HepG2 (cell line): Measurements from ENCODE around the gene JADE2. TPM values are rescaled to one million over a fixed set of nuclear protein-coding genes. Genes with fewer than 3 reads are reported as not detected.

ENCODE experiments used
- ATAC-seq: fragments of 200-7000 bp; cut with Tn5 transposase; 3 replicates; pipeline ENCODE4 v1.9.1; 2020; ENCODE audit warnings: mild to moderate bottlenecking, moderate library complexity
- BruUV-seq: library from RNA; stranded (reverse); fragments of 400-500 nt; replicated peaks from 2 replicates; lab custom pipeline; 2021; lab: Mats Ljungman, UMichigan
- CTCF ChIA-PET: fragments of 300-600 bp; formaldehyde crosslinking; extraction: SDS; loops from one replicate; lab custom pipeline; 2021; ENCODE audit warnings: low total read pairs, inconsistent platforms, low intra/inter-chr PET ratio; lab: Yijun Ruan, JAX
- POLR2A ChIA-PET: fragments of 350-600 bp; sonication (Branson Sonifier 250); formaldehyde crosslinking; loops from one replicate; lab custom pipeline; 2020; ENCODE audit warnings: antibody characterized with exemption, inconsistent platforms; lab: Yijun Ruan, JAX
- DNase-seq: peaks from one replicate; pipeline ENCODE4 v3.0.0-alpha.2; 2015; ENCODE audit warnings: low spot score
- FAIRE-seq: peaks from 3 replicates; lab custom pipeline; 2011; peaks lifted over from hg19 to GRCh38; lab: Jason Lieb, UNC
- H2AFZ ChIP-seq: one replicate; pipeline ENCODE4 v1.6.1; 2011; ENCODE audit warnings: low read length, inconsistent platforms
- H3K27ac ChIP-seq: fragments of 300-600 bp; 3 replicates; pipeline ENCODE4 v1.8.0; 2011; ENCODE audit warnings: mixed run types, mild to moderate bottlenecking, mixed read lengths, low read length, inconsistent platforms; ENCODE audit not compliant: insufficient read depth; ENCODE audit errors: extremely low read length
- H3K27me3 ChIP-seq, 2 experiments: fragments of 200-600 bp in 1 of 2; 2 replicates in 1 of 2; 3 replicates in 1 of 2; pipeline versions ENCODE4 v1.6.0 to v1.8.0; 2011; ENCODE audit warnings: low read length in 2 of 2, mild to moderate bottlenecking in 2 of 2, moderate library complexity in 2 of 2, inconsistent platforms in 1 of 2; ENCODE audit not compliant: insufficient read depth in 2 of 2, control insufficient read depth in 1 of 2
- H3K36me3 ChIP-seq, 2 experiments: fragments of 200-600 bp in 1 of 2; replicated peaks in 1 of 2; 2 replicates in 1 of 2; 3 replicates in 1 of 2; pipeline versions ENCODE4 v1.5.1 to v1.8.0; 2011; ENCODE audit warnings: low read length in 2 of 2, inconsistent platforms in 1 of 2; ENCODE audit not compliant: insufficient read depth in 2 of 2, control insufficient read depth in 1 of 2
- H3K4me1 ChIP-seq: 2 replicates; pipeline ENCODE4 v1.5.1; 2012; ENCODE audit warnings: low read length, inconsistent platforms; ENCODE audit not compliant: insufficient read depth
- H3K4me2 ChIP-seq: 2 replicates; pipeline ENCODE4 v1.6.0; 2011; ENCODE audit warnings: low read depth, low read length, inconsistent platforms
- H3K4me3 ChIP-seq, 3 experiments: fragments of 200-600 bp in 1 of 3; sonication (generic), shearing (Covaris generic) in 1 of 3; replicated peaks in 1 of 3; 2 replicates each; pipeline ENCODE4 v1.5.1; 2011 to 2016; ENCODE audit warnings: low read length in 3 of 3, inconsistent platforms in 2 of 3, low read depth in 2 of 3, mild to moderate bottlenecking in 2 of 3, control low read depth in 1 of 3, mixed read lengths in 1 of 3; ENCODE audit not compliant: insufficient read depth in 1 of 3
- H3K79me2 ChIP-seq: one replicate; pipeline ENCODE4 v1.6.1; 2011; ENCODE audit warnings: low read length, inconsistent platforms; ENCODE audit not compliant: insufficient read depth
- H3K9ac ChIP-seq: 2 replicates; pipeline ENCODE4 v1.6.0; 2011; ENCODE audit warnings: mild to moderate bottlenecking, low read depth, low read length, inconsistent platforms; ENCODE audit not compliant: insufficient read depth
- H3K9me3 ChIP-seq: 2 replicates; pipeline ENCODE4 v1.5.1; 2012; ENCODE audit warnings: mild to moderate bottlenecking, low read length
- H4K20me1 ChIP-seq: 2 replicates; pipeline ENCODE4 v1.6.0; 2011; ENCODE audit warnings: inconsistent platforms, mild to moderate bottlenecking, low read length, moderate library complexity; ENCODE audit not compliant: insufficient read depth
- HOXA9 ChIP-seq: sonication (generic); formaldehyde crosslinking; IDR thresholded peaks from 2 replicates; pipeline ENCODE4 v1.8.1; 2022; ENCODE audit warnings: missing genetic modification reagents, mild to moderate bottlenecking, moderate library complexity, borderline replicate concordance
- MEIS1 ChIP-seq: sonication (generic); formaldehyde crosslinking; IDR thresholded peaks from 2 replicates; pipeline ENCODE4 v1.9.0; 2021; ENCODE audit warnings: mild to moderate bottlenecking, missing genetic modification reagents, moderate library complexity, borderline replicate concordance
- REXO4 ChIP-seq: sonication (generic); formaldehyde crosslinking; IDR thresholded peaks from 2 replicates; pipeline ENCODE4 v1.8.0; 2022; ENCODE audit warnings: missing genetic modification reagents, mild to moderate bottlenecking, borderline replicate concordance
- WGBS: methylation state at CpG from one replicate; pipeline ENCODE4 v1.1.6; 2017; ENCODE audit warnings: low lambda C conversion rate; 5-methylcytosine and 5-hydroxymethylcytosine counted together
- in situ Hi-C: cut with HindIII; loops from 2 replicates; pipeline ENCODE4 v1.10.0; 2017; ENCODE audit warnings: low pct_unique_long_range_greater_than_20kb; ENCODE audit not compliant: extremely low pct_ligation_motif_present
- intact Hi-C: fragments of 100-400 bp; cut with micrococcal nuclease; formaldehyde crosslinking; loops from one replicate; pipeline ENCODE4 v1.10.0; 2022; ENCODE audit not compliant: unreplicated experiment
- polyA plus RNA-seq, 8 experiments: library from polyadenylated mRNA; depleted of rRNA in 3 of 8; stranded (reverse) in 7 of 8; unstranded in 1 of 8; fragments of >200 nt; fragmentation: Illumina TruSeq in 4 of 8; extraction: Trizol in 4 of 8; gene quantifications; 2 replicates each; pipeline versions ENCODE4 v1.2.1 to v1.2.3, GENCODE V29; 2011 to 2016; ENCODE audit warnings: low read depth in 4 of 8, missing spikeins in 1 of 8, mixed read lengths in 1 of 8; ENCODE audit not compliant: insufficient read depth in 1 of 8
- total RNA-seq, 5 experiments: library from RNA; depleted of rRNA; stranded (reverse); fragments of >200 nt; fragmentation: Illumina TruSeq; extraction: Trizol; gene quantifications; 2 replicates each; pipeline ENCODE4 v1.2.3, GENCODE V29; 2016; ENCODE audit warnings: low read depth in 1 of 5
- TF ChIP-seq, protein P1 (sequence below): sonication (generic); formaldehyde crosslinking; IDR thresholded peaks from 2 replicates; pipeline ENCODE4 v1.5.0; 2020; ENCODE audit warnings: mild to moderate bottlenecking, missing genetic modification reagents, borderline replicate concordance

Gene JADE2
- total and polyA plus RNA-seq, 2 of the 13 experiments (the other 11 are each of a cell fraction or from before 2014, with no cell fraction given), result 7.5 to 15.1 TPM

DNA sequence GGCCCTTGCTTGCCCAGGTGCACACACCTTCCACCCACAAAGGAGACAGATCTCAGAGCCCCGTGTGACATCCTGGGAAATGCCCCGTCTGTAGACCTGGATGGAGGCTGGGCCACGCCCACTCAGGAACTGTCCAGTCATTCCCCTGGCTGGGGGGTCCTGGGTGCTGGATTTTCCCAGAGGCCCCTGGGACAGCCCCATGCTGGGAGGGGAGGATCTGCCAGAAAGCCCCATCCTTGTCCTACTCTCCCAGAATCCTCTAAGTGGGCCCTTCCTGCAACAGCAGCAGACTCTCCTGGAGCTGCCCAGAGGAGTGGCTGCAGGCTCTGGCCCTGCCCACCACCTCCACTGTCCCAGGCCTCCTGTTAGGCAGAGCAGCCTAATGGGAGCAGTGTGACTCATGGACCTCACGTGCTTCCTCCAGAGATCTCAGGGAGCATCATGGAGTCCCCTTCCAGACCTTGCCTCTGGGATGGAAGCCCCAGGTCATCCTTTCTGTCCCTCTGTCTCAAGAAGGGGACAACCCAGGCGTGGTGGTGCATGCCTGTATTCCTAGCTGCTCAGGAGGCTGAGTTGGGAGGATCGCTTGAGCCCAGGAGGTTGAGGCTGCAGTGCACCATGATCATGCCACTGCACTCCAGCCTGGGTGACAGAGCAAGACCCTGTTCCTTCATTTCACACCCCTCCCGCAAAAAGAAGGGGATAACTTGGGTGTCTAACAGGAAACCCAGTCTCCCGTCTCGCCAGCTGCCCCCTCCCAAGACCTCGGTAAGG, 51.7 kb downstream of the JADE2 start:
- ATAC-seq, result peak; percentile 37; the same call in 2 of the 3 replicates
- no peak for FAIRE-seq

More for the DNA sequence above, 51.7 kb downstream of the JADE2 start:
- CTCF ChIA-PET, result interaction anchor here (0.7 to 1.6 kb wide), 3 partner anchors 10 to 275 kb away, joined by 3 to 12 read pairs (median 7); partner anchors contain the start of gene CDKN2AIPNL
- no peak overlapping the region for H3K4me2 ChIP-seq
- TF ChIP-seq, protein P1, sequence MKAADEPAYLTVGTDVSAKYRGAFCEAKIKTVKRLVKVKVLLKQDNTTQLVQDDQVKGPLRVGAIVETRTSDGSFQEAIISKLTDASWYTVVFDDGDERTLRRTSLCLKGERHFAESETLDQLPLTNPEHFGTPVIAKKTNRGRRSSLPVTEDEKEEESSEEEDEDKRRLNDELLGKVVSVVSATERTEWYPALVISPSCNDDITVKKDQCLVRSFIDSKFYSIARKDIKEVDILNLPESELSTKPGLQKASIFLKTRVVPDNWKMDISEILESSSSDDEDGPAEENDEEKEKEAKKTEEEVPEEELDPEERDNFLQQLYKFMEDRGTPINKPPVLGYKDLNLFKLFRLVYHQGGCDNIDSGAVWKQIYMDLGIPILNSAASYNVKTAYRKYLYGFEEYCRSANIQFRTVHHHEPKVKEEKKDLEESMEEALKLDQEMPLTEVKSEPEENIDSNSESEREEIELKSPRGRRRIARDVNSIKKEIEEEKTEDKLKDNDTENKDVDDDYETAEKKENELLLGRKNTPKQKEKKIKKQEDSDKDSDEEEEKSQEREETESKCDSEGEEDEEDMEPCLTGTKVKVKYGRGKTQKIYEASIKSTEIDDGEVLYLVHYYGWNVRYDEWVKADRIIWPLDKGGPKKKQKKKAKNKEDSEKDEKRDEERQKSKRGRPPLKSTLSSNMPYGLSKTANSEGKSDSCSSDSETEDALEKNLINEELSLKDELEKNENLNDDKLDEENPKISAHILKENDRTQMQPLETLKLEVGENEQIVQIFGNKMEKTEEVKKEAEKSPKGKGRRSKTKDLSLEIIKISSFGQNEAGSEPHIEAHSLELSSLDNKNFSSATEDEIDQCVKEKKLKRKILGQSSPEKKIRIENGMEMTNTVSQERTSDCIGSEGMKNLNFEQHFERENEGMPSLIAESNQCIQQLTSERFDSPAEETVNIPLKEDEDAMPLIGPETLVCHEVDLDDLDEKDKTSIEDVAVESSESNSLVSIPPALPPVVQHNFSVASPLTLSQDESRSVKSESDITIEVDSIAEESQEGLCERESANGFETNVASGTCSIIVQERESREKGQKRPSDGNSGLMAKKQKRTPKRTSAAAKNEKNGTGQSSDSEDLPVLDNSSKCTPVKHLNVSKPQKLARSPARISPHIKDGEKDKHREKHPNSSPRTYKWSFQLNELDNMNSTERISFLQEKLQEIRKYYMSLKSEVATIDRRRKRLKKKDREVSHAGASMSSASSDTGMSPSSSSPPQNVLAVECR (CRISPR knock-in tag), result 0 out of 2 replicates have a peak, but pooled peaks have one; percentile 20
- TF ChIP-seq MEIS1 (no peak), REXO4 (CRISPR knock-in tag) (no peak), HOXA9 (CRISPR knock-in tag) (no peak)
- TF ChIP-seq, all 625 proteins: peak for 1
- no peak overlapping the region for H2AFZ ChIP-seq
- intact Hi-C loops, result loop anchor here (1.0 to 5.0 kb wide), 4 partner anchors 27 to 274 kb away; partner anchors contain the start of genes CDKN2AIPNL and JADE2
- no peaks in the 10 kb centered on the region for H3K9me3 ChIP-seq
- peaks cover 21 to 50% of the 10 kb centered on the region in 2 experiments for H3K36me3 ChIP-seq
- in situ Hi-C loops, result loop anchor here (5.0 to 25.0 kb wide), 2 partner anchors 275 to 390 kb away; partner anchors contain the start of gene SKP1
- POLR2A ChIA-PET, result no interaction called here
- H3K79me2 ChIP-seq, result no peaks in the 10 kb centered on the region
- no peak overlapping the region for H3K9ac ChIP-seq
- H4K20me1 ChIP-seq, result no peaks in the 10 kb centered on the region
- H3K27me3 ChIP-seq, result no peaks in the 10 kb centered on the region
- no peak for DNase-seq
- H3K4me3 ChIP-seq, result no peak overlapping the region
- 95% methylated on average over 7 of the region's 10 CpGs for whole genome bisulfite sequencing
- no TSS peak for BruUV-seq
- H3K4me1 ChIP-seq, result no peaks in the 10 kb centered on the region
- H3K27ac ChIP-seq, result no peak overlapping the region
